ENCODE data around the gene CCDC3.

DNA sequence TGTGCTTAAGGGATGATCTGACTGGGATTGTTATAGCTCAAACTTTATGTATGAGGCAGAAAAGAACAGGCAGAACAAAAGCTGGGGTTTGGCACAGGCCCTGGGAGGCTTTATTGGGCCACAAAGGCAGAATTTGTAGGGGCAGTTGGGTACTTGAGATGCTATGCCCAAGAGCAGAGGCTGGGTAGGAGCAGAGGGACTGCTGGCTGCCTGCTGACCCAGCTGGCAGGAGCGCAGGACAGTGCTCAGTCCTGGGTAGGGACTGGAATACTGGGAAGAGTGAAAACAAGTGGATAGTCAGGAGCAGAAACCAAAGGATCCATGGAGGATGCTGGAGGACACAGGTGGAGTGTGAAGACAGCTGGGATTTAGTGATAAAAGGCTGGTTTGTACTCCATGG lies 75.7 kb downstream of the CCDC3 start:
- TF ChIP-seq, protein P1, sequence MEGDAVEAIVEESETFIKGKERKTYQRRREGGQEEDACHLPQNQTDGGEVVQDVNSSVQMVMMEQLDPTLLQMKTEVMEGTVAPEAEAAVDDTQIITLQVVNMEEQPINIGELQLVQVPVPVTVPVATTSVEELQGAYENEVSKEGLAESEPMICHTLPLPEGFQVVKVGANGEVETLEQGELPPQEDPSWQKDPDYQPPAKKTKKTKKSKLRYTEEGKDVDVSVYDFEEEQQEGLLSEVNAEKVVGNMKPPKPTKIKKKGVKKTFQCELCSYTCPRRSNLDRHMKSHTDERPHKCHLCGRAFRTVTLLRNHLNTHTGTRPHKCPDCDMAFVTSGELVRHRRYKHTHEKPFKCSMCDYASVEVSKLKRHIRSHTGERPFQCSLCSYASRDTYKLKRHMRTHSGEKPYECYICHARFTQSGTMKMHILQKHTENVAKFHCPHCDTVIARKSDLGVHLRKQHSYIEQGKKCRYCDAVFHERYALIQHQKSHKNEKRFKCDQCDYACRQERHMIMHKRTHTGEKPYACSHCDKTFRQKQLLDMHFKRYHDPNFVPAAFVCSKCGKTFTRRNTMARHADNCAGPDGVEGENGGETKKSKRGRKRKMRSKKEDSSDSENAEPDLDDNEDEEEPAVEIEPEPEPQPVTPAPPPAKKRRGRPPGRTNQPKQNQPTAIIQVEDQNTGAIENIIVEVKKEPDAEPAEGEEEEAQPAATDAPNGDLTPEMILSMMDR (IDR thresholded peaks at IDR 0.05; ENCODE audit: insufficient read depth, low read length, poor library complexity, severe bottlenecking), result no peak
- no peak for TF ChIP-seq EZH2phosphoT487 (conservative IDR thresholded peaks at IDR 0.05; ENCODE audit: low read length)
